Psoas muscle (tissue), 8 donors: ENCODE data around the gene NCOR1. TPM values are rescaled to one million over a fixed set of nuclear protein-coding genes. Genes with fewer than 3 reads are reported as not detected.

Experiments used
- ATAC-seq, 4 donors: fragments of 200-7000 bp; cut with Tn5 transposase; one replicate each; pipeline ENCODE4 v1.9.1; 2020; ENCODE audit warnings: moderate library complexity in 3 of 4, mild to moderate bottlenecking in 2 of 4
- DNase-seq, 2 donors: peaks; one replicate each; pipeline ENCODE4 v3.0.0-alpha.2; 2020
- H3K27ac ChIP-seq: fragments of 200-600 bp; one replicate; pipeline ENCODE4 v1.8.0; 2022
- H3K27me3 ChIP-seq, 3 donors: fragments of 200-600 bp in 1 of 3; one replicate each; pipeline versions ENCODE4 v1.6.1 to v1.8.0; 2013 to 2022; ENCODE audit warnings: low read length in 2 of 3, mild to moderate bottlenecking in 2 of 3, moderate library complexity in 1 of 3; ENCODE audit not compliant: insufficient read depth in 3 of 3
- H3K36me3 ChIP-seq, 2 donors: fragments of 200-600 bp in 1 of 2; one replicate each; pipeline versions ENCODE4 v1.6.1 to v1.8.0; 2013 to 2022; ENCODE audit warnings: low read depth in 1 of 2, mild to moderate bottlenecking in 1 of 2, moderate library complexity in 1 of 2; ENCODE audit not compliant: insufficient read depth in 1 of 2
- H3K4me1 ChIP-seq: fragments of 200-600 bp; one replicate; pipeline ENCODE4 v1.8.0; 2022
- H3K4me3 ChIP-seq: fragments of 200-600 bp; one replicate; pipeline ENCODE4 v1.8.0; 2022; ENCODE audit warnings: mild to moderate bottlenecking
- H3K9me3 ChIP-seq: fragments of 200-600 bp; one replicate; pipeline ENCODE4 v1.8.0; 2022
- WGBS, 3 donors: extraction: QIAGEN DNeasy Blood & Tissue Kit; methylation state at CpG; one replicate each; pipeline versions ENCODE4 v1.1.6 to v1.1.7; 2013; 5-methylcytosine and 5-hydroxymethylcytosine counted together
- intact Hi-C, 2 donors: fragments of 100-400 bp; cut with DNase I; formaldehyde crosslinking; loops; one replicate each; pipeline versions ENCODE4 v1.11.0 to v1.14.2; 2022
- polyA plus RNA-seq, 3 donors: library from polyadenylated mRNA; stranded (reverse); fragments of 200-250 nt; gene quantifications; one replicate each; pipeline ENCODE4 v1.2.3, GENCODE V29; 2013
- total RNA-seq, 4 donors: library from RNA; stranded (reverse); fragmentation: NEBNext Ultra II Directional in 2 of 4; extraction: Animal tissue kit (Norgen Biotek cat#: 25700) in 2 of 4; gene quantifications; one replicate each; pipeline versions ENCODE4 v1.2.1 to v1.2.4, GENCODE V29; 2021 to 2023
- TF ChIP-seq, protein P1 (sequence below): fragments of 200-600 bp; IDR thresholded peaks from one replicate; pipeline ENCODE4 v1.8.0; 2022; ENCODE audit warnings: antibody characterized with exemption
- donor health status: healthy with polysubstance abuse.
- donor health status: DM: no; HTN: no; CAD: no; lungs with moderate emphysema.
- donor health status: Bipolar disorder and iron deficiency.
- donor health status: healthy.
- donor health status: DM: yes; HTN: yes; CAD: no.
- donor health status: DM: no; HTN: no; CAD: no.
- donor health status: DM: no; HTN: no; CAD: no.
- donor health status: DM: yes; HTN: yes; CAD: no.

Gene NCOR1
- total and polyA plus RNA-seq, 7 donors: 22.8 to 102 (median 78.8) TPM

DNA sequence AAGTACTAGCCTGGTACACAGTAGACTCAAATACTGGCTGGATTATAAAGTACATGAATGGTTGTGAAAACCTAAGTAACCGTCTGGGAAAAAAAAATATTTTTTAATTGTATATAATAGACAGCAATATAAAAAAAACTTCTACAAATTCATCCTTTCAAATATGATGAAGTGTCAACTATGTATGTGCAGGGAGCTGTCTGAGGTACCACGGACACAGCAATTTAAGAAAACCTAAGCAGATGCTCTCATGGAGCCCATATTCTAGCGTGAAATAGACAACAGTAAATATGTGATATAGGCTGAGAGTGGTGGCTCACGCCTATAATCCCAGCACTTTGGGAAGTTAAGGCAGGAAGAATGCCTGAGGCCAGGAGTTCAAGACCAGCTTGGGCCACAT, 111.1 kb downstream of the NCOR1 start:
- Histone ChIP-seq H3K4me1 (peaks cover 7% of the 10 kb centered on the region), H3K4me3 (no peak overlapping the region), H3K9me3 (no peaks in the 10 kb centered on the region), H3K27me3 (no peaks in the 10 kb centered on the region), H3K27ac (no peak overlapping the region), H3K36me3 (peaks cover 0 to 74% of the 10 kb centered on the region in 2 donors)
- no peak for DNase-seq
- TF ChIP-seq, protein P1, sequence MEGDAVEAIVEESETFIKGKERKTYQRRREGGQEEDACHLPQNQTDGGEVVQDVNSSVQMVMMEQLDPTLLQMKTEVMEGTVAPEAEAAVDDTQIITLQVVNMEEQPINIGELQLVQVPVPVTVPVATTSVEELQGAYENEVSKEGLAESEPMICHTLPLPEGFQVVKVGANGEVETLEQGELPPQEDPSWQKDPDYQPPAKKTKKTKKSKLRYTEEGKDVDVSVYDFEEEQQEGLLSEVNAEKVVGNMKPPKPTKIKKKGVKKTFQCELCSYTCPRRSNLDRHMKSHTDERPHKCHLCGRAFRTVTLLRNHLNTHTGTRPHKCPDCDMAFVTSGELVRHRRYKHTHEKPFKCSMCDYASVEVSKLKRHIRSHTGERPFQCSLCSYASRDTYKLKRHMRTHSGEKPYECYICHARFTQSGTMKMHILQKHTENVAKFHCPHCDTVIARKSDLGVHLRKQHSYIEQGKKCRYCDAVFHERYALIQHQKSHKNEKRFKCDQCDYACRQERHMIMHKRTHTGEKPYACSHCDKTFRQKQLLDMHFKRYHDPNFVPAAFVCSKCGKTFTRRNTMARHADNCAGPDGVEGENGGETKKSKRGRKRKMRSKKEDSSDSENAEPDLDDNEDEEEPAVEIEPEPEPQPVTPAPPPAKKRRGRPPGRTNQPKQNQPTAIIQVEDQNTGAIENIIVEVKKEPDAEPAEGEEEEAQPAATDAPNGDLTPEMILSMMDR: no peak
- intact Hi-C loops: no loop called here
- 92 to 97% (median 97%) methylated on average over 4 of the region's 4 CpGs for WGBS, 3 donors
- no peak for ATAC-seq

DNA sequence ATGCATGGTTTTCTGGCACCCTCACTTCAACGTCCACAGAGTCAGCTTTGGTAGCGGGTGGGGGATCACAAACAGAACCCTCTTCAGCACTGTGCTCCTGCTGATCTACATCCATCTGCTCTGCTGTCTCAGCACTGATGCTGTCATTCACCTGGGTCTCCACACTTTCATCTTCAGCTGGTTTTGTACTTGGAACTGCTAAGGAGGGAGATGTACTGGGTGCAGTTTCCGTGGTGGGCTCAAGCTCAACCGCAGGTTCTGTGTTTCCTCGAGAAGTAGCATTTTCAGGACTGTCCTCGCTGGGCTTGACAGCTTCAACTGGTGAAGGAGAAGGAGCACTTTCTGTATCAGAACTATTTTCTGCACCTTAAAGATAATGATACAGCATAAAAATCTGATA, 113.9 kb downstream of the NCOR1 start:
- intact Hi-C loops: no loop called here

GRCh38 chr17:16100737-16101400, 114.5 kb downstream of the NCOR1 start:
- DNase-seq (no peak), ATAC-seq (no peak)
- Histone ChIP-seq H3K27ac (no peak overlapping the region), H3K27me3 (no peaks in the 10 kb centered on the region), H3K36me3 (peaks cover 3 to 82% of the 10 kb centered on the region in 2 donors), H3K4me1 (peaks cover under 1% of the 10 kb centered on the region), H3K9me3 (no peaks in the 10 kb centered on the region), H3K4me3 (no peak overlapping the region)
- WGBS, 3 donors: 92 to 96% (median 94%) methylated on average over 8 of the region's 8 CpGs
- intact Hi-C loops: no loop called here
- TF ChIP-seq, protein P1: no peak

More for the DNA sequence above, 113.9 kb downstream of the NCOR1 start:
- Histone ChIP-seq H3K4me3 (no peak overlapping the region), H3K27me3 (no peaks in the 10 kb centered on the region), H3K4me1 (peaks cover 6% of the 10 kb centered on the region), H3K9me3 (no peaks in the 10 kb centered on the region), H3K36me3 (peaks cover 3 to 80% of the 10 kb centered on the region in 2 donors), H3K27ac (no peak overlapping the region)
- DNase-seq: no peak
- ATAC-seq: no peak
- TF ChIP-seq, protein P1: no peak
- WGBS, 3 donors: 92 to 93% (median 93%) methylated on average over 6 of the region's 6 CpGs

GRCh38 chr17:16091773-16092172, 123.6 kb downstream of the NCOR1 start:
- H3K9me3 ChIP-seq: no peaks in the 10 kb centered on the region
- TF ChIP-seq, protein P1: no peak
- 96 to 97% (median 96%) methylated on average over 4 of the region's 4 CpGs for WGBS, 3 donors
- intact Hi-C loops: no loop called here
- H3K27me3 ChIP-seq: no peaks in the 10 kb centered on the region
- no peak overlapping the region for H3K27ac ChIP-seq
- H3K4me3 ChIP-seq: no peak overlapping the region
- ATAC-seq (no peak), DNase-seq (no peak)
- H3K4me1 ChIP-seq: no peaks in the 10 kb centered on the region
- peaks cover 0 to 56% of the 10 kb centered on the region in 2 donors for H3K36me3 ChIP-seq

- H3K9me3 ChIP-seq: no peaks in the 10 kb centered on the region
- H3K27me3 ChIP-seq: no peaks in the 10 kb centered on the region
- 80 to 84% (median 83%) methylated on average over 10 of the region's 10 CpGs for WGBS, 3 donors
- peaks cover 0 to 58% of the 10 kb centered on the region in 2 donors for H3K36me3 ChIP-seq
- TF ChIP-seq, protein P1: no peak
- DNase-seq: no peak
- no peak overlapping the region for H3K27ac ChIP-seq
- peaks cover 8% of the 10 kb centered on the region for H3K4me1 ChIP-seq
- ATAC-seq: peak in 1 of 4 donors; percentile 11
- no peak overlapping the region for H3K4me3 ChIP-seq
- intact Hi-C loops: no loop called here
Observed at GRCh38 chr17:16086957-16087356, 128.4 kb downstream of the NCOR1 start.
